Activated CD8-positive, alpha-beta memory T cell treated with anti-CD3 and anti-CD28 coated beads, Interleukin-2, amount 50 U/mL, for 1 hour (primary cell): Measurements from ENCODE around the gene CCDC187.

Source experiments
- DNase-seq: peaks from one replicate; pipeline ENCODE4 v3.0.0-alpha.2; 2020; ENCODE audit errors: extremely low read depth

Gene CCDC187

DNA sequence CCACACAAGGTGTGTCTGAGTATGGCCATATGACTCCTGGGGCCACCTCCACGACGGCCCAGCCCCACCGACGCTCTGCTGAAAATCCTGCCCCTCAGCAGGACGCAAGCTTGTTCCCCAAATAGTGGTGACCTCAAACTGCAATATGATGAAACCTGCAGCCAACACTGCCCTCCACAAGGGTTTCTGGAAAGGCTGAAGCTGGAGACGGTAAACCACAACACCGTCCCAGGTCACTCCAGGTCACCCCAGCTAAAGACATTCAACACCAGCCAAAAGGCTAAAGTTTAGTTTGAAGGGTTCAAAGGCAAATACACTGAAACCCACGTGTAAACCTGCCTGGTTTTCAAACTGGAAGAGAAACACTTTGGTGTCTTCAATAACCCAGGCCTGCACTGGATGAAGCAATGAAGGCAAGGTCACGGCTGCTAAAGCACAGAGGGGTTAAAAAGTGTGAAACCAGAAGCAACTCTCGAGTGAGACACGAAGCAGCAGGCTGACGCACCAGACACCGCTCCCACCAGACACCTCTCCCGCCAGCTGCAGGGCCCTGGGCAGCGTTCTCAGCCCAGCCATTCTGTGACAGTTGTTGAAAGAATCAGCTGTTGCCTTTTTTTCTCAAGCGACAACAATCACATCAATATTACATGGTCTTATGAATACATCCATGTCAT lies 97.2 kb downstream of the CCDC187 start:
- DNase-seq: no peak

DNA sequence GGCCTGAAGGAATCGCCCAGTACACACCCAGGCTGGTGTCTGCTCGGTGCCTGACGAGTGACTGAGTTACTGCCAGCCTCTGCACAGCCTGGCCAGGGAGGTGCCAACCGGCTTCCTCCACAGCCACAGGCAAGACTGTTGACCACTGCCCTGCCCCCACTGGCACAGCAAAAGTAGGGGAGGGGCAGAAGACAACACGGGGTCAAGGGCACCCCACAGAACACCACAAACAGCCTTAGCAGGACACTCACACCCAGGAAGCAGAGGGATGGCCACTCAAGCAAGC lies 98.2 kb downstream of the CCDC187 start:
- no peak for DNase-seq

- no peak for DNase-seq
These were observed 98.8 kb downstream of the CCDC187 start, which contains the start of gene LHX3 for GRCh38 chr9:136204838-136205706. Gene LHX3 (minus strand): TSS chr9:136205128. CDS start chr9:136205012, 116 bp downstream.

- no peak for DNase-seq
These were observed 99.6 kb downstream of the CCDC187 start for GRCh38 chr9:136204145-136204805.

GRCh38 chr9:136203408-136204144 lies 100.3 kb downstream of the CCDC187 start:
- no peak for DNase-seq

GRCh38 chr9:136202454-136203407 lies 101.2 kb downstream of the CCDC187 start:
- no peak for DNase-seq

DNA sequence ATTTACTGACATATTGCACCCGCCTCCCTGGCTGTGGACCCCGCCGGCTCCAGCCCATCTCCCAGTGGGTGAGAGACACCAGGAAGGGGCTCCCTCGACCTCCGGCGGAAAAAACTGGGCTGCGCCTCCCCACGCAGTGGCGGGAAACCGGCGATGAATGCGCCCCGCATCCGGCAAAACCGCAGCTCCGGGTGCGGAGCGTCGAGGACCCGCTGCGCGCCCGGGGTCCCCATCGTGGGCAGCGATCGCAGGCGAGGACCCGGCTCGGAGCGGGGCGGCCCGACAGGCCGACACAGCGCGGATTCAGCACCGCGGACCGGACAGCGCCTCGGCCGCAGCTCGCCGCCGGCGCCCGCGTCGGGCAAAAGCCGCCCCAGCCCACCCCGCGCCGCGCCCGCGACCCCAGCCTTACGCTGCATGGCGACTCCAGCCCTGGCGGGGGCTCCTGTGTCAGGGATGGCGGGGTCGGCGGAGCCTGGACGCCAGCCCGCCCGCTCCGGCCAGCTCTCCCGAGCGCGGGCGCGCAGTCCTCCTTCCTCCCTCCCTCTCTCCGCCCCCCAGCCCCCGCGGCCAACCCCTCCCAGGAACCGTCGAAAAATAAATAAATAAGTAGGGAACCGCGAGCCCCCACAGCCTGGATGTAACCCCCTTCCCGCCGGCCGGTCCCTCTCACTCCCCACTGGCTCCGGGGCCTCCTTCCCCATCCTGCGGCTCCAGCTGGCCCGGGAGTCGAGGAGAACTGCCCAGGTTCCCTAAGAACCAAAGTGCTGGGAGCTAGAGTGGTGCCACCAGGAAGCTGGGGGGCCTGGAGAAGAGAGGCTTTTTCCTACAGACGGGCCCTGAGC lies 102.1 kb downstream of the CCDC187 start:
- no peak for DNase-seq

- no peak for DNase-seq
These were observed 102.7 kb downstream of the CCDC187 start for GRCh38 chr9:136201174-136201573.

GRCh38 chr9:136200424-136200823 lies 103.5 kb downstream of the CCDC187 start:
- no peak for DNase-seq
